HEK293 (cell line): Measurements from ENCODE around the gene POLD2.

Experiments
- CTCF ChIA-PET: fragments of 350-600 bp; formaldehyde crosslinking; extraction: SDS; loops from one replicate; lab custom pipeline; 2021; ENCODE audit warnings: antibody characterized with exemption; lab: Yijun Ruan, JAX
- POLR2A ChIA-PET: fragments of 300-600 bp; formaldehyde crosslinking; extraction: SDS; loops from one replicate; lab custom pipeline; 2020; ENCODE audit warnings: antibody characterized with exemption, inconsistent platforms; lab: Yijun Ruan, JAX
- H3K27ac ChIP-seq: fragments of 200-500 bp; sonication (Bioruptor generic); 2 replicates; pipeline ENCODE4 v1.5.1; 2014; ENCODE audit warnings: low read depth, low read length, control low read depth, inconsistent platforms; ENCODE audit errors: extremely low read depth
- H3K36me3 ChIP-seq, 2 experiments: fragments of 200-500 bp in 1 of 2; sonication (Bioruptor generic) in 1 of 2; 1 replicate in 1 of 2; 2 replicates in 1 of 2; pipeline ENCODE4 v1.5.1; 2014 to 2017; ENCODE audit warnings: inconsistent platforms in 2 of 2, low read length in 2 of 2; ENCODE audit not compliant: control insufficient read depth in 2 of 2, insufficient read depth in 1 of 2
- H3K4me1 ChIP-seq: fragments of 200-500 bp; sonication (Bioruptor generic); 2 replicates; pipeline ENCODE4 v1.5.1; 2014; ENCODE audit warnings: mild to moderate bottlenecking, low read length, inconsistent platforms; ENCODE audit not compliant: control insufficient read depth, insufficient read depth
- H3K4me3 ChIP-seq: 2 replicates; pipeline ENCODE4 v1.5.1; 2011; ENCODE audit warnings: low read depth, mild to moderate bottlenecking, control low read depth, low read length, moderate library complexity
- H3K9me3 ChIP-seq: fragments of 200-500 bp; sonication (Bioruptor generic); 2 replicates; pipeline ENCODE4 v1.5.1; 2014; ENCODE audit warnings: low read depth, low read length, inconsistent platforms; ENCODE audit not compliant: control insufficient read depth, insufficient read depth
- BCL6B ChIP-seq: fragments of 450-650 bp; formaldehyde crosslinking; IDR thresholded peaks from 2 replicates; pipeline ENCODE4 v1.5.1; 2017; ENCODE audit warnings: missing biosample characterization, missing genetic modification characterization
- GLIS2 ChIP-seq: fragments of 450-650 bp; formaldehyde crosslinking; IDR thresholded peaks from 2 replicates; pipeline ENCODE4 v1.5.1; 2016; ENCODE audit warnings: missing biosample characterization, missing genetic modification characterization
- MEIS1 ChIP-seq: sonication (generic); formaldehyde crosslinking; IDR thresholded peaks from 2 replicates; pipeline ENCODE4 v1.8.1; 2022; ENCODE audit warnings: missing genetic modification reagents, mild to moderate bottlenecking, borderline replicate concordance
- PBX3 ChIP-seq: sonication (generic); formaldehyde crosslinking; IDR thresholded peaks from 2 replicates; pipeline ENCODE4 v1.8.1; 2022; ENCODE audit warnings: mild to moderate bottlenecking, moderate library complexity, missing genetic modification reagents
- WT1 ChIP-seq: fragments of 450-650 bp; formaldehyde crosslinking; IDR thresholded peaks from 2 replicates; pipeline ENCODE4 v1.5.1; 2016; ENCODE audit warnings: missing biosample characterization, missing genetic modification characterization
- YY1 ChIP-seq: fragments of 450-650 bp; formaldehyde crosslinking; IDR thresholded peaks from 2 replicates; pipeline ENCODE4 v1.5.1; 2018; ENCODE audit warnings: missing biosample characterization, missing genetic modification characterization
- ZNF169 ChIP-seq: fragments of 450-650 bp; formaldehyde crosslinking; IDR thresholded peaks from 2 replicates; pipeline ENCODE4 v1.5.1; 2016; ENCODE audit warnings: missing biosample characterization, missing genetic modification characterization
- ZNF174 ChIP-seq: fragments of 450-650 bp; formaldehyde crosslinking; IDR thresholded peaks from 2 replicates; pipeline ENCODE4 v1.5.0; 2017; ENCODE audit warnings: missing biosample characterization, mild to moderate bottlenecking, missing genetic modification characterization
- ZNF266 ChIP-seq: fragments of 450-650 bp; formaldehyde crosslinking; IDR thresholded peaks from 2 replicates; pipeline ENCODE4 v1.5.1; 2016; ENCODE audit warnings: missing biosample characterization, missing genetic modification characterization, low read depth
- ZNF274 ChIP-seq, 2 experiments: fragments of 200-500 bp in 1 of 2; fragments of 450-650 bp in 1 of 2; sonication (Bioruptor generic) in 1 of 2; formaldehyde crosslinking in 1 of 2; IDR thresholded peaks; 2 replicates each; pipeline versions ENCODE4 v1.5.1 to v1.6.1; 2014 to 2016; ENCODE audit warnings: borderline replicate concordance in 1 of 2, inconsistent platforms in 1 of 2, low read length in 1 of 2, missing biosample characterization in 1 of 2, missing genetic modification characterization in 1 of 2
- ZNF280C ChIP-seq: fragments of 450-650 bp; formaldehyde crosslinking; IDR thresholded peaks from 2 replicates; pipeline ENCODE4 v1.5.1; 2016; ENCODE audit warnings: missing biosample characterization, missing genetic modification characterization
- ZNF433 ChIP-seq: fragments of 450-650 bp; formaldehyde crosslinking; IDR thresholded peaks from 2 replicates; pipeline ENCODE4 v1.5.1; 2016; ENCODE audit warnings: missing biosample characterization, missing genetic modification characterization, low read depth
- ZNF501 ChIP-seq: fragments of 450-650 bp; formaldehyde crosslinking; IDR thresholded peaks from 2 replicates; pipeline ENCODE4 v1.5.1; 2016; ENCODE audit warnings: missing biosample characterization, missing genetic modification characterization
- ZNF558 ChIP-seq: fragments of 450-650 bp; formaldehyde crosslinking; IDR thresholded peaks from 2 replicates; pipeline ENCODE4 v1.5.1; 2016; ENCODE audit warnings: missing biosample characterization, missing genetic modification characterization
- ZNF571 ChIP-seq: fragments of 450-650 bp; formaldehyde crosslinking; IDR thresholded peaks from 2 replicates; pipeline ENCODE4 v1.5.0; 2017; ENCODE audit warnings: missing biosample characterization, missing genetic modification characterization
- ZNF830 ChIP-seq: fragments of 450-650 bp; IDR thresholded peaks from 2 replicates; pipeline ENCODE4 v1.5.0; 2018; ENCODE audit warnings: missing biosample characterization, missing genetic modification characterization, low read depth, mild to moderate bottlenecking, moderate library complexity
- ZSCAN4 ChIP-seq: fragments of 450-650 bp; formaldehyde crosslinking; IDR thresholded peaks from 2 replicates; pipeline ENCODE4 v1.5.1; 2017; ENCODE audit warnings: missing biosample characterization, missing genetic modification characterization
- TF ChIP-seq, protein P1 (sequence below): fragments of 450-650 bp; formaldehyde crosslinking; IDR thresholded peaks from 2 replicates; pipeline ENCODE4 v1.5.1; 2016; ENCODE audit warnings: missing biosample characterization, missing genetic modification characterization, borderline replicate concordance

The POLD2 gene

GRCh38 chr7:44082541-44083207 lies 40.7 kb downstream of the POLD2 start (continued):
- no peak for TF ChIP-seq BCL6B (tag by site-specific recombination)
- no peak for TF ChIP-seq ZNF174 (tag by site-specific recombination)
- TF ChIP-seq YY1 (tag by site-specific recombination) = no peak
- TF ChIP-seq GLIS2 (tag by site-specific recombination) = peak; percentile 71; the same call in 1 of the 2 replicates
- TF ChIP-seq ZNF571 (tag by site-specific recombination) = no peak
- TF ChIP-seq ZNF433 (tag by site-specific recombination) = no peak
- TF ChIP-seq MEIS1 (CRISPR knock-in tag) = no peak
- TF ChIP-seq, protein P1, sequence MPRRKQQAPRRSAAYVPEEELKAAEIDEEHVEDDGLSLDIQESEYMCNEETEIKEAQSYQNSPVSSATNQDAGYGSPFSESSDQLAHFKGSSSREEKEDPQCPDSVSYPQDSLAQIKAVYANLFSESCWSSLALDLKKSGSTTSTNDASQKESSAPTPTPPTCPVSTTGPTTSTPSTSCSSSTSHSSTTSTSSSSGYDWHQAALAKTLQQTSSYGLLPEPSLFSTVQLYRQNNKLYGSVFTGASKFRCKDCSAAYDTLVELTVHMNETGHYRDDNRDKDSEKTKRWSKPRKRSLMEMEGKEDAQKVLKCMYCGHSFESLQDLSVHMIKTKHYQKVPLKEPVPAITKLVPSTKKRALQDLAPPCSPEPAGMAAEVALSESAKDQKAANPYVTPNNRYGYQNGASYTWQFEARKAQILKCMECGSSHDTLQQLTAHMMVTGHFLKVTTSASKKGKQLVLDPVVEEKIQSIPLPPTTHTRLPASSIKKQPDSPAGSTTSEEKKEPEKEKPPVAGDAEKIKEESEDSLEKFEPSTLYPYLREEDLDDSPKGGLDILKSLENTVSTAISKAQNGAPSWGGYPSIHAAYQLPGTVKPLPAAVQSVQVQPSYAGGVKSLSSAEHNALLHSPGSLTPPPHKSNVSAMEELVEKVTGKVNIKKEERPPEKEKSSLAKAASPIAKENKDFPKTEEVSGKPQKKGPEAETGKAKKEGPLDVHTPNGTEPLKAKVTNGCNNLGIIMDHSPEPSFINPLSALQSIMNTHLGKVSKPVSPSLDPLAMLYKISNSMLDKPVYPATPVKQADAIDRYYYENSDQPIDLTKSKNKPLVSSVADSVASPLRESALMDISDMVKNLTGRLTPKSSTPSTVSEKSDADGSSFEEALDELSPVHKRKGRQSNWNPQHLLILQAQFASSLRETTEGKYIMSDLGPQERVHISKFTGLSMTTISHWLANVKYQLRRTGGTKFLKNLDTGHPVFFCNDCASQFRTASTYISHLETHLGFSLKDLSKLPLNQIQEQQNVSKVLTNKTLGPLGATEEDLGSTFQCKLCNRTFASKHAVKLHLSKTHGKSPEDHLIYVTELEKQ = no peak
- TF ChIP-seq, all 188 proteins: peak for 38

GRCh38 chr7:44081266-44081748 lies 42.0 kb downstream of the POLD2 start:
- H3K4me1 ChIP-seq = no peaks in the 10 kb centered on the region
- ChIA-PET CTCF (no interaction called here), POLR2A (interaction anchor here (0.7 kb wide), 1 partner anchor 950 kb away, joined by 5 read pairs; no protein-coding TSS in a partner anchor)
- no peak overlapping the region for H3K4me3 ChIP-seq
- H3K27ac ChIP-seq = no peak overlapping the region
- peaks cover 4 to 45% of the 10 kb centered on the region in 2 experiments; a peak in 2 of 3 replicates for H3K36me3 ChIP-seq
- TF ChIP-seq ZNF266 = no peak
- no peaks in the 10 kb centered on the region for H3K9me3 ChIP-seq

DNA sequence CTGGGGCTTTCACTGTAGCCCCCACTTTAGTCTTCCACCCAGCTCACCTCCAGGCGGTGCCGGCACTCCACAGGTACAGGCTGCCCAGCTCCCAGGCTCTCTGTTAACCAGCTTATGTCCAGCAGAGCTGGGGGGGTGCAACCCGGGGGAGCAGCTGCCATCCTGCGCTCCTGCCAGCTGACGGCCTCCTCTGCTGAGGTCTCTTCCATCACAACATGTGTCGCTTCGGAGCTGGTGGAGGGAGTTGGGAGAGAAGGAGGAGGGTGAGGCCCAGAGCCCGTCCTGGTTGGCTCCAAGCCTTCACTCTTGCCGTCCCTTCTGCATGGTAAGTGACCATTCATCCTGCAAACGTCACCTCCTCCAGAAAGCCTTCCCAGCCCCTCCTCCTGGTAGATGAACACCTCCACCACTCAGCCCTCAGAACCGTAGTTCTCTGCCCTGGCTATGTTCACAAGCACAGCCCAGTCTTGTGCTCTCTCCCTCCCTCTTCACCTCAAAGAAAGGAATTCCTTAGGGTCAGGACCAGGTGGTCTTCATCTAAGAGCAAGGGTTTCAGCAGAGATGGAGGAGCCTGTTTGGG lies 42.6 kb downstream of the POLD2 start:
- H3K4me3 ChIP-seq = no peak overlapping the region
- no peaks in the 10 kb centered on the region for H3K4me1 ChIP-seq
- TF ChIP-seq WT1 (tag by site-specific recombination) (no peak), ZNF280C (tag by site-specific recombination) (no peak), ZNF274 (IDR thresholded peaks at IDR 0.05; ENCODE audit: low read length) (no peak), ZNF274 (tag by site-specific recombination; IDR thresholded peaks at IDR 0.05; ENCODE audit: borderline replicate concordance) (no peak), ZSCAN4 (no peak), ZNF830 (tag by site-specific recombination) (no peak), ZNF169 (no peak), ZNF558 (no peak), PBX3 (CRISPR knock-in tag) (no peak), ZNF501 (tag by site-specific recombination) (no peak)
- H3K36me3 ChIP-seq = peaks cover 4 to 50% of the 10 kb centered on the region in 2 experiments; a peak in 2 of 3 replicates
- H3K27ac ChIP-seq = no peak overlapping the region
- no peaks in the 10 kb centered on the region for H3K9me3 ChIP-seq
- CTCF ChIA-PET = interaction anchor here (0.6 kb wide), 1 partner anchor 12 kb away, joined by 3 read pairs; no protein-coding TSS in a partner anchor
- POLR2A ChIA-PET = no interaction called here
